BJ (cell line): ENCODE data around the gene FAM110C. TPM values are rescaled to one million over a fixed set of nuclear protein-coding genes. Genes with fewer than 3 reads are reported as not detected.

Experiments used
- CTCF ChIA-PET: fragments of 350-600 bp; formaldehyde crosslinking; extraction: SDS; loops from one replicate; lab custom pipeline; 2021; ENCODE audit warnings: antibody characterized with exemption, inconsistent platforms; lab: Yijun Ruan, JAX
- POLR2A ChIA-PET: fragments of 300-600 bp; sonication (Branson Sonifier 250); formaldehyde crosslinking; extraction: SDS; loops from one replicate; lab custom pipeline; 2021; ENCODE audit warnings: antibody characterized with exemption; lab: Charles Lee
- DNase-seq: peaks from one replicate; pipeline ENCODE4 v3.0.0-alpha.2; 2011; ENCODE audit warnings: low read depth
- H3K27me3 ChIP-seq: 2 replicates; pipeline ENCODE4 v1.6.0; 2011; ENCODE audit warnings: low read length; ENCODE audit not compliant: control insufficient read depth, insufficient read depth
- H3K36me3 ChIP-seq: 2 replicates; pipeline ENCODE4 v1.5.1; 2011; ENCODE audit warnings: low read length; ENCODE audit not compliant: control insufficient read depth, insufficient read depth
- H3K4me3 ChIP-seq: 2 replicates; pipeline ENCODE4 v1.5.1; 2011; ENCODE audit warnings: low read depth, mild to moderate bottlenecking, control low read depth, low read length
- CTCF ChIP-seq: IDR thresholded peaks from 2 replicates; pipeline ENCODE4 v1.5.1; 2011; ENCODE audit warnings: low read depth, mild to moderate bottlenecking, control low read depth, inconsistent platforms, low read length, moderate library complexity; ENCODE audit not compliant: insufficient read depth
- polyA plus RNA-seq: library from polyadenylated mRNA; depleted of rRNA; stranded (reverse); fragments of >200 nt; gene quantifications from 2 replicates; pipeline ENCODE4 v1.2.3, GENCODE V29; 2011

The FAM110C gene
- polyA plus RNA-seq, 1 experiment, result not detected

GRCh38 chr2:47346-47725, 1.0 kb upstream of the FAM110C start:
- Histone ChIP-seq H3K36me3 (no peaks in the 10 kb centered on the region), H3K4me3 (no peak overlapping the region), H3K27me3 (0 out of 2 replicates have a peak, but pooled peaks cover 2% of the 10 kb centered on the region)
- POLR2A ChIA-PET, result no interaction called here
- CTCF ChIA-PET, result no interaction called here
- TF ChIP-seq CTCF, result no peak
- no peak for DNase-seq

DNA sequence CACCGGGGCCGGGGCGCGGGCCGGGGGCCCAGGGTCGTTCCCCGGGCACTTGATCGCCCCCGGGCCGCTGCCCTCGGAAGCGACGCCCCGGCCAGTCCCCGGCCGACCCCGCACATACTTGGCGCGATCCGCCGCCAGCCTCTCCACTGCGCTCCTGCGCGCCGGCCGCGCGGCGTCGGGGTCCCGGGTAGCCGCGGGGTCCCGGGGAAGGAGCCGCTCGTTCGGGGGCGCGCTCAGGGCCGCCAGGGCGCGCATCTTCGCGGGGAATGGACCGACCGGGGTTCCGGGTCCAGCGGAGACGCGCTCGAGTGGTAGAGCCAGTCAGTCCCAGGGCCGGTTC, 204 bp downstream of the FAM110C start:
- CTCF ChIA-PET, result no interaction called here
- H3K27me3 ChIP-seq, result 0 out of 2 replicates have a peak, but pooled peaks cover 2% of the 10 kb centered on the region

DNA sequence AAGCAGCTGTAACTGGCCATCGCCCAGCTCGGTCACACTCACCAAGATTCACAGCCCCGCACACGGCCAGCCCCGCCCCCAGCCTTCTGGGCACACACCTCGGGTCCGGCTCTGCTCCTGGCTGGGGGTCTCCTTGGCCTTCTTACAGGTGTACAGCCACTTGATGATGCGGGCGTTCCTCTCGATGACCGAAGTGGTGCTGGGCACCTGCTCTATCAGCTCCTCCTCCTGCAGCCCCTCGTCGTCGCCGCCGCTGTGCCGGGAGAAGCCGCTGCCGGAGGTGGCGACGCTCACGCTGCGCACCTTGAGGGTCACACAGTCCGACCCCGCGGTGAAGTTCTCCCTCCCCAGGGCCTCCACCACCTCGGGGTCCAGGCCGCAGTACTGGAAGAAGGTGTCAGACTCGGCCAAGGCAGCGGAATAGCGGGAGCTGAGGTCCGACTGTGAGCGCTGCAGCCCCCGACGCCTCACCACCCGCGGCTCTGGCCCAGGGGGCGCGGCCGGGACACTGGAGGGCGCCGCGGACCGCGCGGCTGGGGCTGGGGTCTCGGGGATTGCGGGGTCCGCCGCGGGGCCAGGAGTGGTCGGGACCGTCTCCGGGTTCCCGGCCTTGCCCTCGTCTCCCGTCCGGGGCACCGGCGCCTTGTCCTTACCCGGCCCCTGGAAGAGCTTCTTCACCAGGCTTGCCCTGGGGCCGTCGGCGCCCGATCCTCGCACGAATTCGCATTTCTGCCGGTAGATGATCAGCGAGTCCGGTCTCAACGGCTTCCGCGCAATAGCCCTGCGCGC, 769 bp downstream of the FAM110C start:
- 0 out of 2 replicates have a peak, but pooled peaks cover 2% of the 10 kb centered on the region for H3K27me3 ChIP-seq
- H3K4me3 ChIP-seq, result no peak overlapping the region
- POLR2A ChIA-PET, result no interaction called here
- CTCF ChIA-PET, result no interaction called here
- no peak for DNase-seq
- H3K36me3 ChIP-seq, result no peaks in the 10 kb centered on the region
- no peak for TF ChIP-seq CTCF

More for the DNA sequence above, 204 bp downstream of the FAM110C start:
- no peak for DNase-seq
- POLR2A ChIA-PET, result no interaction called here
- Histone ChIP-seq H3K36me3 (no peaks in the 10 kb centered on the region), H3K4me3 (no peak overlapping the region)
- no peak for TF ChIP-seq CTCF

DNA sequence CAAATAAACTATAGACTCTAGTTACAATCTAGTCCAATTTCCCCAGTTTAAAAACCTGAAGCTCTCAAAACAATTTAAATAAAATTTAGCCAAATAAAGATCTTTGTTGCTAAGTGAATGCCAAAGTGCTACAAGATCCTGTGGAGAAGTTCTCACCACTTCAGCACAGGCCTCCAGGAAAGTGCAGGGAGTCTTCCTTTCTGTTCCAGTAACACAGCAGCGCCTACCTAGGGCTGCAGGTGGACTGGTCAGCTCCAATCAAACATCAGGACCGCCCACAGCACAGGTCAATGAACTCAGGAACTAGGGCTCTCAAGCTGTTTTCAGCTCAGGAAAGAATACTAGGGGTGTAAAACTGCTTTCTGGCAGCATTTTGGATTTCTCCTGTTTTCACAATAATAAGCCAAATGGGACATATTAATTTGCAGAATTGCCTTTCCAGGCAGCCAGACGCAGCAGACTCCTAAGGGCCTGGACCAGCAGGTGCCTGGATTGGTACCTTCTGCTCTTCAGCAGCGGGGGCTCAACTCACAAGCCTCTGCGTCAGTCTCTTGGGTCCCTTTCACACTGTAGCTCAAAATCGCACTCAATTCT, 1.5 kb downstream of the FAM110C start:
- DNase-seq, result no peak
- CTCF ChIA-PET, result interaction anchor here (1.0 kb wide), 1 partner anchor 245 kb away, joined by 5 read pairs; no protein-coding TSS in a partner anchor
- POLR2A ChIA-PET, result no interaction called here
- 0 out of 2 replicates have a peak, but pooled peaks cover 2% of the 10 kb centered on the region for H3K27me3 ChIP-seq
- H3K36me3 ChIP-seq, result no peaks in the 10 kb centered on the region
- TF ChIP-seq CTCF, result no peak
- no peak overlapping the region for H3K4me3 ChIP-seq

DNA sequence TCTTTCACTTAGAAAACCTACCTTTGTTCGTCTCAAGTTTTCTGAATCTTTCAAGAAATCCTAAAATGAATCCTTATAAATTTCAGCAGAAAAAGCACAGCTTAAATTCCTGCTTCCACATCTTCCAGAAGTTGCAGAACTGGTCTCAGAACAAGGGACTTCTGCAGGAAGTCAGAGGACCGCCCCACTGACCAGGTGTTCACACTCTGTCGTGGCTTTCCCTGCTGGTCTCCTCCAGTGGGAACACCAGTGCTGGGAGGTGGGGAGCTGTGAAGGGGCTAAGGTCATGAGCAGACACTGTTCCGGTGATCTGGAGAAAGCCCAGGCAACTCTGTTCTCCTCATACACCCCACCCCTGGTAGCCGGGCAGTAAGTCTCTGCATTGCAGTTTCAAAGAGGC, 3.5 kb downstream of the FAM110C start:
- H3K4me3 ChIP-seq, result no peak overlapping the region
- ChIA-PET CTCF (interaction anchor here (1.6 kb wide), 1 partner anchor 24 kb away, joined by 5 read pairs; no protein-coding TSS in a partner anchor), POLR2A (no interaction called here)

More for the DNA sequence above, 3.5 kb downstream of the FAM110C start:
- DNase-seq, result no peak
- Histone ChIP-seq H3K36me3 (no peaks in the 10 kb centered on the region), H3K27me3 (0 out of 2 replicates have a peak, but pooled peaks cover 2% of the 10 kb centered on the region)
- TF ChIP-seq CTCF, result no peak
